Measurements from ENCODE around the gene SLC25A42.
A peak's percentile ranks its signal among the peaks of the same experiment; 100 is the strongest.
"Not testable (repeated sequence)": the region's sequence is repeated elsewhere in the genome, so short reads cannot be mapped to it uniquely, and the experiment has no call there.

The SLC25A42 gene

DNA sequence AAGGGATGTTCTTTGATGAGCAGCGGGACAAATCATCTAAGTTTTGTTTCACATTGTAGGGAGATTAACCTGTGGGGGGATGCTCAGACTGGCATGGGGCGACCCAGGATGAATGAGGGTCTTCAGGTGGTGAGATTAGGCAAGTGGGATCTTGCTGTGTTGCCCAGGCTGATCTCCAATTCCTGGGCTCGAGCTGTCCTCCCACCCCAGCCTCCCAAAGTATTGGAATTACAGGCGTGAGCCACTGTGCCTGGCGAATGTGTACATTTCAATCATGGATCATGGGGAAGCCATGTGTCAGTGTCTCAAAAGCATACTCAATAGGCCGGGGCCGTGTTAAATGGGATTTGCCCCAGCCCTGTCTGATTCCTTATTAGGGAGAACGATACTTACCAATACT, 8.1 kb downstream of the SLC25A42 start:
- no peak for DNase-seq

DNA sequence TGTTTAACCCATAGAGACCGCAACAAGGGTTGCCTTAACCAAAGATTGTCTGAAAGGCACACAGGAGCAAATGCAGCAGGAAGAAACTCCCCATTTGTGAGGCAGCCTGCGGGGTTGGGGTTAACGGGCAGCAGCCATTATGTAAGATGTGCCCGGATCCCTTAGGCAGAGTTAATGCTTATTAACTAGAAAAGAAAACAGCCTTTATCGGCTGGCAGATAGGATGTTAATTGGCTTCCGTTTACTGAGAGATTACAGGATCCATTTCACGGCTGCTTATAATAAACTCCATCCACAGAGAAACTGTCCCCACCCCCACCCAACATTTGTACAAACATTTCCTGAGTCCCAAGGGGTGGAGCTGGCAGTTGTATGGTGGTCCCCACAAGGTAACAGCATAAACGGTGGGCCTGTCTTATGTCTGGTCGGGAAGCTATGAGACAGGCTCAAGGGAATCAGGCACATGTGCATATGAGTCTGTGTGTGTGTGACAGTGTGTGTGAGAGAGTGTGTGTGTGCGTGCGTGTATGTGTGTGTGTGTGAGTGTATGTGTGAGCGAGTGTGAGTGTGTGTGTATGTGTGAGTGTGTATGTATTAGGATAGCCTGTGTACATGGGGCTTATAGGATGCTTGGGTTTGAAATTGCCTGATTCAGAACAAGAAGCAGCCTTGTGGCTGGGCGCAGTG, 10.5 kb downstream of the SLC25A42 start:
- DNase-seq = peak; percentile 96

DNA sequence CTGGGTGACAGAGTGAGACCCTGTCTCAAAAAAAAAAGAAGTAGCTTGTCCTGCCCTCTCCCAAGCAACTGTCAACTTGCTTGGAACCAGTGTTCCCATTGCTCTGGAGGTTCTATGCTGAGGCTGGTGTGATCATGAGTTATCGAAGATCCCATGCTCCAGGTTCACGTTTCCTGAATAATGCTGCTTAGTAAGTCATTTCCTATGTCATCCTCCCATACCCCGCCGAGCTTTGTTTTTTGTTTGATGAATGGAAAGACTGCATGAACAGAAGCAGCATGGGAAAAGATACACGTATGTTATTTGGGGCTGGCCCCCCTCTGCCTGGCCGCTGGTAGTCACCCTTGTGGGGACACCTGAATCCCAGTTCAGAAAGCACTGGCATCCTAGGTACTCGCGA, 11.3 kb downstream of the SLC25A42 start:
- DNase-seq = no peak

DNA sequence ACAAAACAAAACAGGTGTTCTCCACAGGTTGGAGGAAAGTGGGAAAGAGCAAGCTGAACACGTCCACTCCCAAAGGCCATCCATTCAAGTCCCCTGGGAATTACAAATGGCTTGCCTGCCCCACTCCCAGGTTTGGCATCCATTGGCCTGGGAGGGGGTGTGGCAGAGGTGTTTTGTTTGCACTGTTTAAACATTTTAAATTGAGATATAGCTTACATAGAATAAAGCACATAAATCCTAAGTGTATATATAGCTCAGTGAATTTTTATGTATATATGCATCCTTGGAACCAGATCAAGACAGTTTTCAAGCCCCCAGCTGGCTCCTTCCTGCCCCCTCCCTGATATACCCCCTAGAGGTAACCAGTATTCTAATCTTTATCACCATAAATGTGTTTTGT, 12.7 kb downstream of the SLC25A42 start:
- no peak for DNase-seq

DNA sequence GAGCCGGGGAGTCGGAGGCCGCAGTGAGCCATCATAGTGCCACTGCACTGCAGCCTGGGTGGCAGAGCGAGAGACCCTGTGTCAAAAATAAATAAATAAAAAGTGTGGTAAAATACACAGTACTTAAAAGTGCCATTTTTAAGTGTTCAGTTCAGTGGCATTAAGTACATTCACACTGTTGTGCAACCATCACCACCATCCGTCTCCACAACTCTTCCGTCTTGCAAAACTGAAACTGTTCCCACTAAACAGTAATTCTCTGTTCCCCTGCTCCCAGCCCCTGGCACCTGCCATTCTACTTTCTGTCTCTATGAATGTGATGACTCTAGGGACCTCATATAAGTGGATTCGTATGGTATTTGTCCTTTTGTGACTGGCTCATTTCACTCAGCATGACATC, 13.3 kb downstream of the SLC25A42 start:
- no peak for DNase-seq

DNA sequence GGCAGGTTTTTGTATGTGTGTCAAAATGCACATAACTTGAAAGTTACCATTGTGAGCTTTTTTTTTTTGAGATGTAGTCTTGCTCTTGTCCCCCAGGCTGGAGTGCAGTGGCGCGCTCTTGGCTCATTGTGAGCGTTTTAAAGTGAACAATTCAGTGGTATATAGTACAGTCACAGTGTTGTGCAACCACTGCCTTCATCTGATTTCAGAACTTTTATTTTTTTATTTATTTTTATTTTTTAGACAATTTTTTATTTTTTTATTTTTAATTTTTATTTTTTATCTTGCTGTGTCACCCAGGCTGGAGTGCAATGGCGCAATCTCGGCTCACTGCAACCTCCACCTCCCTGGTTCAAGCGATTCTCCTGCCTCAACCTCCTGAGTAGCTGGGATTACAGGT, 15.0 kb downstream of the SLC25A42 start:
- DNase-seq = no peak

DNA sequence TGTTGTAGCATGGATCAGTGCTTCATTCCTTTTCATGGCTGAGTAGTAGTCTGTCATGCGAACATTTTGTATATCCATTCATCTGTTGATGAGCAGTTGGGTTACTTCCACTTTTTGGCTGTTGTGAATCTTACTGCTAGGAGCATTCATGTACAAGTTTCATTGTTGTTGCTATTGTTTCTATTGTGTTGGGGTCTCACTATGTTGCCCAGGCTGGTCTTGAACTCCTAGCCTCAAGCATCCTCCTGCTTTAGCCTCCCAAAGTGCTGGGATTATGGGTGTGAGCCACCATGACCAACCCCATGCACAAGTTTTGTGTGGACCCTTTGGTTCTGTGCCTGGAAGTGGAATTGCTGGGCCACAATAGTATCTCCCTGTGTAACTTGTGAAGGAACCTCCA, 15.8 kb downstream of the SLC25A42 start:
- DNase-seq = no peak

DNA sequence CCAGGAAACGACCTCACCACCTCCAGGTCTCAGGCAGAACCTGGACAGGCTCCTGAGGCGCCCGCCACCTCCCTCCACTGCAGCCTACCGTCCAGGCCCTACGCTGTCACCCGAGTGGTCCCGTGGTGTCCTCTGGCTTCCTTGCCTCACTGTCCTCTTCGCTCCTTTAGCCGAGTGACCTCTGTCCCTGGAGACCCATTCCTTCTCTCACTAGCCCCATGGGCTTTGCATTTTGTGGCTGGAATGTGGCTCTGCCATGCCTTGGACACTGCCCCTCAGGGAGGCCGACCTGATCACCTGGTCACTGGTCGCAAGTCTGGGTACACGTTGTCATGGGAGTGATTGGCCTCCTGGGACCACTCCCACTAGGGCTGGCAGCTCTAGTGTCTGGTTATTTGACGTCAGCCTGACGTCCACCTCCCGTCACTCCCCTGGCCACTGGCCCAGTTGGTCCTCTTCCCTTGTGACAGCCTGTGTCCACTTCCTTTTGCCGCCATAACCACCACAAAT, 17.9 kb downstream of the SLC25A42 start:
- no peak for DNase-seq

DNA sequence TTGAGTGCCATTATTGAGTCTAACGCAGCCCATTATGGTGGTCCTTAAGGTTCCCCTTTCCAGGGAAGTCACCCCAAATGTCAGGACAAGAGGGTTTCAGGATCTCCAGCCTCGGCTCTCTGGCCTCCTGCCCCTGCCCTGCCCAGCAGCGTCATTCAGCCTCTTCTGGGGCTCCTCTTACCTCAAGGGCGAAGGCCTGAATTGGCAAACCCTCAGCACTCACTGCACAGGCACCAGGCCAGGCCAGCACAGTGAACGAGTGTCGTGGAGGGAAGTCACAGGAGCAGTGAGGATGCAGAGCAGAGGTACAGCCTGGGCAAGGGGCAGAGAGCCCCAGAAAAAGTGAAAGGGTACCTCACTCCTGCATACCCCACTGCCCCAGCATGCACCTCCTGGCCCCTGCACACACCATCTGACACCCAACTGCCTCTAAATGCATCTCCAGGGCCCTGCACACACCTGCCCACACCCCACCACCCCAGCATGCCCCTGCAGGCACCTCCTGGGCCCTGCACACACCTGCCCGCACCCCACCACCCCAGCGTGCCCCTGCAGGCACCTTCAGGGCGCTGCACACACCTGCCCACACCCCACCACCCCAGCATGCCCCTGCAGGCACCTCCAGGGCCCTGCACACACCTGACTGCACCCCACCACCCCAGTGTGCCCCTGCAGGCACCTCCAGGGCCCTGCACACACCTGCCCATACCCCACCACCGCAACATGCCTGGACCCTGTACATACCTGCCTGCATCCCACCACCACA, 19.8 kb downstream of the SLC25A42 start:
- DNase-seq = no peak

DNA sequence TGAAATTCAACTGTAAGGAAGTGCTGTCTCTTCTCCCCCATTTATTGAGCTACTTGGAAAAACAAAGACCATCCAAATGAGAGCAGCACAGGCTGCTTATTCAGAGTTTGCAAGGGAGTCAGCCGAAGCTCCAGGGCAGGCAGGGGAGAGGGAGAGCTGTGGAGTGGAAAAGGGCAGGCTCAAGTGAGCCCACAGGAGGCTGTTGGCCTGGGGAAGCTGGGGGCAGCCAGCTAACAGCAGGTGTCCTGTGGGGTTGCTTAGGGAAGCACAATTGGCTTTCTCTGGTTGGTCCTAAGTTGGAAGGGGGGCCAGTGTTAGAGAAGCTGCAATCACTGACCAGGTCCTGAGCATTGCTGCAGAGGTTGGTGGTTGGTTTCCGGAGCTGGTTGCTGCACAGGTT, 23.9 kb downstream of the SLC25A42 start:
- DNase-seq = no peak

DNA sequence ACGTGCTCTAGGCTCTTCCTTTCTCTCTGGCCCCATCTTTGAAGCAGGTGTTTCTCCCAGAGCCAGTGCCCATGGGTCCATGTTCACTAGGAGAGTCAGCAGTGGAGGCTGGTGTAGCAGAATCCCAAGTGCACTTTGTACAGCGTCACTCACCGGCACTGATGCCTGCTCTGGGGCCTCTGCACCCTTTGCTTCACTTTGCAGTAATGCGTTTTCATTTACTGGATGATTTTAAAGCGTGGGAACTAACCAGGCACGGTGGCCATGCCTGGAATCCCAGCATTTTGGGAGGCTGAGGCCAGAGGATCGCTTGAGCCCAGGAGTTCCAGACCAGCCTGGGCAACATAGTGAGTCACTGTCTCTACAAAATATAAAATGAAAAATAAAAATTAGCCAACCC, 30.7 kb downstream of the SLC25A42 start:
- DNase-seq = no peak

DNA sequence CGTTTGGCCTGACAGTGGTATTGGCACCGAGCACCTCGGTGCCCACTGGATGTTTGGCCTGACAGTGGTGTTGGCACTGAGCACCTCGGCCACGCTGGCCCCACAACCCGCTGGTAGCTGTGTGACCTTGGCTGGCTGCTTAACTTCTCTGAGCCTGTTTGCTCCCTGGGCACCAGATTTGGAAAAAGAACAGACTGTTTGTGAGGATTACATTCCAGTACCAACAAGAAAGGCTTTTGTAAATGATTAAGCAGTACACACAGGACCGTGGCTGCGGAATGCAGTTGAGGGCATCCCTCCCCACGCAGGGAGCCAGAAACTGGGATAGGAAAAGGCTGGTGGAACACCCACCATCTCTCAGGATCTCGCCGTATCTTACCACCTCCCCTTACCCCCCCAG, 31.9 kb downstream of the SLC25A42 start:
- no peak for DNase-seq

DNA sequence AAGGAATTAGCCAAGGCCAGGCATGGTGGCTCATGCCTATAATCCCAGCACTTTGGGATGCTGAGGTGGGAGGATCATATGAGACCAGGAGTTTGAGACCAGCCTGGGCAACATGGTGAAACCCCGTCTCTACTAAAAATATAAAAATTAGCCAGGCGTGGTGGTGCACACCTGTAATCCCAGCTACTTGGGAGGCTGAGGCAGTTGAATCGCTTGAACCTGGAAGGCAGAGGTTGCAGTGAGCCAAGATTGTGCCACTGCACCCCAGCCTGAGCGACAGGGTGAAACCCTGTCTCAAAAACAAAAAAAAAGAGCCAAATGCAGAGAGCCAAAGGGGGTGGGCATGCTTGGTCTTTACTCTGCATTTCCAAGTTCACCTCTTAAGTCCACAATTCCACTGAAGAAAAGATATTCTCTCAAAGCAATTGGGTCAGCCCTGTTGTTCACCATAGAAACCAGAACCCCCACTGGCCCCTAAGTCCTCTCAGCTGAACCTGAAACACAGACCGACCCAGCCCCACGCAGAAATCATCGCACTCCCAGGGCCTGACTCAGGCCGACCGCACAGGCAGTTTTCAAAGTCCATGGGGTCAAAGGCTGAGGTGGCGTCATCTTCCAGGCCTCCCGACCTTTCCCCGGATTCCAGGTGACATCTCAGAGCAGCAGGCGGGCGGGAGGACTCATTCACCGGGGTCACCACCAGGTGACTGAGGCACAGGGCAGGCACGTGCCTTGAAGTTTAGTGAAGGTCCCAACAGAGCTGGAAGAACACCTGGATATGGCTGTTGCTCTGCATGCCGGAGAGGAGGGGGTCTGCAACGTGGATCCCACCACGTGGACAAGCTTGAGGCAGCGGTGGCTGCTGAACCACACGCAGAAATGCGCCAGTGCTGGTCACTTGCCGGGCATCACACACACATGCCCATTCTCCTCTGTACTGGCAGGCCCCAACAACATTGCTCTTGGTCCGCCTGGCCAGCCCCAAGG, 33.1 kb downstream of the SLC25A42 start:
- no peak for DNase-seq

DNA sequence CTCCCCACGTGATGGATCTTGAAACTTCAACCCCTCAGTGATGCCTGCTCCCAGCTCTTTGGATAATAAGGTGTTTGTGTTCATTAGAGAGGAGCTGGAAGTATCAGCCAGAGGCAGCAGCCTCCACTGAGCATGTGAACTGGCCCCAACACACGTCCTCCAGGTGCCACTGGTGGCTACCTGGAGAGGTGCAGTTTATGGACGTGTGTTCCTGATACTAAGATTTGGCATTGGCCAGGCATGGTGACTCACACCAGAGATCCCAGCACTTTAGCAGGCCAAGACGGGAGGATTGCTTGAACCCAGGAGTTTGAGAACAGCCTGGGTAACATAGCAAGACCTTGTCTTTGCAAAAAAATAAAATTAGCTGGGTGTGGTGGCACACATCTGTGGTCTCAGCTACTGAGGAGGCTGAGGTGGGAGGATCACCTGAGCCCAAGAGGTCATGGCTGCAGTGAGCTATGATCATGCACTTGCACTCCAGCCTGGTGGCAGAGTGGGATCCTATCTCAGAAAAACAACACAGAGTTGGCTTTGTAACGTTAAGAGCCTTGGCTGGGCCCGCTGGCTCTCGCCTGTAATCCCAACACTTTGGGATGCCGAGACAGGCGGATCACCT, 34.4 kb downstream of the SLC25A42 start:
- no peak for DNase-seq

DNA sequence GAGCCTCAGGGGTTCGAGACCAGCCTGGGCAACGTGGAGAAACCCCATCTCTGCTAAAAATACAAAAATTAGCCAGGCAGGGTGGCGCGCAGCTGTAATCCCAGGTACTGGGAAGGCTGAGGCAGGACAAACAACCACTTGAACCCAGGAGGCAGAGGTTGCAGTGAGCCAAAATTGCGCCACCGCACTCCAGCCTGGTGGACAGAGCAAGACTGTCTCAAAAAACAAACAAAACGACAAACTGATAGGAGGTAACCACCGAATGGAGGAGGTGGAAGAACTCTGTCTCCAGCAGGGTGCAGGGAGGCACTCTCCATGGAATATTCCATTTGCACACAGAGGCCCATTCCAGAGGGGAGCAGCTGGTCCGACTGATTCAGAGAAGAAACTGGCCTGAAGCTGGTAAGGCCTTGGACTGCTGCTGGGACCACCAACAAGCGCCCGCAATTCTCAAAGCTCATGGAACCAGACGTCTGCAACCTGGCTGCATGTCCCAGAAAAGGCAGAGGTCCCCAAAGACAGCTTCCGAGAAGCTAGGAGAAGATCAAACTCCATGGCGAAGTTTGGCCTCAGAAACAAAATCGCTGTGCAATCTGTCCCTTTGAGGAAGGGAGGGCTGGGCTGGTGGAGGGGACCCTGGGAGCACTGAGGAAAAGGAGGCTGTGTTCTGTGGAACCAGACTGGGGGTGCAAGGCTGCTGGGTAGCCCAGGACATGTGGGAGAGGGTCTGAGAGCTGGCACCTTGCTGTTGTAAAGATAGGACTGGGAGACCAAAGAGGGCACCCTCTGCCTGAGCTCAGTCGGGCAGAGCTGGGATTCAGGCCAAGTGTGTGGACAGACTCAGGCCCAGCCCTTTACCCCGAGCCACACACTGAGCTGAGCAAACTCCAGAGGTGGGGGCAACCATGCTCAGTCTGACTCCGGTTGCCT, 35.2 kb downstream of the SLC25A42 start:
- no peak for DNase-seq

DNA sequence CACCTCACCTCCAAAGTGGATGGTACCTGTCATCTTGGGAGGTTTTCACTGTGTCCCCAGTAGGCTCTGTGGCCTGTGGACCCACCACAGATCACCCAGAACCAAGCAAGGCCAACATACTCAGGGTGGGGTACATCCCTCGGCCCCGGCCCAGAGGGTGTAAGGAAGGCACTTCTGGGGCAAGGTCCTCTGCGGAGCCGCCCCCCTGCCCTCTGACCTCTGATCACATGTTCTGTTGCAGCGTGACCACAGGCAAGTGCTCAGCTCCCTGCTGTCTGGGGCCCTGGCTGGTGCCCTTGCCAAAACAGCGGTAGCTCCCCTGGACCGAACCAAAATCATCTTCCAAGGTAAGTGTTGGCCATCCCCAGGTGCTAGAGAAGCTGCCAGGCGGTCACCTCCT, 37.7 kb downstream of the SLC25A42 start:
- DNase-seq = no peak

DNA sequence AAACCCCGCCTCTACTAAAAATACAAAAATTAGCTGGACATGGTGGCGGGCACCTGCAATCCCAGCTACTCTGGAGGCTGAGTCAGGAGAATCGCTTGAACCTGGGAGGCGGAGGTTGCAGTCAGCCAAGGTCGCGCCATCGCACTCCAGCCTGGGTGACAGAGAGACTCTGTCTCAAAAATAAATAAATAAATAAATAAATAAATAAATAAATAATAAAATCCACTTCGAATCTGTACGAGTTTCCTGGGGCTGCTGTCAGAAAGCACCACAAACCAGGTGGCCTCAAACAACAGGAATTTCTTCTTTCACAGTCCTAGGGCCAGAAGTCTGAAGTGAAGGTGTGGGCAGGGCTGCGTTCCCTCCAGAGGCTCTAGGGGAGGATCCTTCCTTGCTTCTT, 38.8 kb downstream of the SLC25A42 start:
- not testable (repeated sequence) for DNase-seq

DNA sequence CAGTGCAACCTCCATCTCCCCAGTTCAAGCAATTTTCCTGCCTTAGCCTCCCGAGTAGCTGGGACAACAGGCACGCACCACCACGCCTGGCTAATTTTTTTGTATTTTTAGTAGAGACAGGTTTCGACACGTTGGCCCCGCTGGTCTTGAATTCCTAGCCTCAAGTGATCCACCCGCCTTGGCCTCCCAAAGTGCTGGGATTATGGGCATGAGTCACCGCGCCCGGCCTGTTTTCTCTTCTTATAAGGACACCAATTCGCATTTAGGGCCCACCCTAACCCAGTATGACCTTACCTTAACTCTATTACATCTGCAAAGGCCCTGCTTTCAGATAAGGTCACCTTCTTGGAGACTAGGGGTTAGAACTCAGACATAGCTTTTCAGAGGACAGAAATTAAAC, 39.4 kb downstream of the SLC25A42 start:
- no peak for DNase-seq

DNA sequence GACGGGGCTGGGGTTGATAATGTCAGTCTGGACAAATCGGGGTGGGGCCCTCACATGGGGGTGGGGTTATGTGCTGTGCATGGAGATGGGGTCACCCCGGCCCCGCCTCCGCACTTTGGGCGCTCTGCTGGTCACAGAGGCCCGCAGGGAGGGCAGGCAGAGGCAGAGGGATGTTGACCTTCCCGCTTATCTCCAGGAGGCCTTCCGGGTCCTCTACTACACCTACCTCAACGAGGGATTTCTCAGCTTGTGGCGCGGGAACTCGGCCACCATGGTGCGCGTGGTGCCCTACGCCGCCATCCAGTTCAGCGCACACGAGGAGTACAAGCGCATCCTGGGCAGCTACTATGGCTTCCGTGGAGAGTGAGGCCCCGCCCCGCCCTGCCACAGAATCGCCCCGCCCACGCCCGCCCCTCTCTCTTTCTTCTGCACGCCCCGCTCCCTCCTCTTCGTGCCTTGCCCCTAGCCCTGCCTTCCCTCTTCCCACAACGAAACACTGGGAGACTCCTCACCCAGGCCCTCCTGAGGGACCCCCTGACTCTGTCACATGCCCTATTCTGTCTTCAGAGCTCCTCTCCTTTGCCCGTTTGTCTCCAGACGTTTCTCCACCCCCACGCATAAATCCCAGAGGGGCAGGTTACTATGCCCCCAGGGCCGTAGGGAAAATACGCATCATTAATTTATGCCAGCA, 41.7 kb downstream of the SLC25A42 start:
- peak; percentile 81 for DNase-seq

DNA sequence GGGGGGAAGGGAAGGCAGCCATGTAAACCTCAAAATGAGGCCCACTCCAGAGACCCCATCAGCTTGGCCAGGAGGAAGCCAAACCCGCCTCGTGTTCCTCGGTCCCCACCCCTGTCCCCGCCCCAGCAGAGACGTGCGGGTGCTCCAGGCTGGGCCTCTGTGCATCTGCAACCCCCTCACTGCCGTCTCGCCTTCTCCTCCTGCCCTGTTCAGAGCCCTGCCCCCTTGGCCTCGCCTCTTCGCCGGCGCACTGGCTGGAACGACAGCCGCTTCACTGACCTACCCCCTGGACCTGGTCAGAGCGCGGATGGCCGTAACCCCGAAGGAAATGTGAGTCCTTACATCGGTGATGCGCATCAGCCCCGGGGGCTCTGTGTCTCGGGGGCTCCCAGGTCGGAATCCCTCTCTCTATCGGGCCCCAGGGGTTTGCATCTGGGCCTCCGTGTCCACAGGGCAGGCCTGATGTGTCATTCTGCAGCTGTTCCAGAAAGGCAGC, 42.3 kb downstream of the SLC25A42 start:
- DNase-seq = no peak

DNA sequence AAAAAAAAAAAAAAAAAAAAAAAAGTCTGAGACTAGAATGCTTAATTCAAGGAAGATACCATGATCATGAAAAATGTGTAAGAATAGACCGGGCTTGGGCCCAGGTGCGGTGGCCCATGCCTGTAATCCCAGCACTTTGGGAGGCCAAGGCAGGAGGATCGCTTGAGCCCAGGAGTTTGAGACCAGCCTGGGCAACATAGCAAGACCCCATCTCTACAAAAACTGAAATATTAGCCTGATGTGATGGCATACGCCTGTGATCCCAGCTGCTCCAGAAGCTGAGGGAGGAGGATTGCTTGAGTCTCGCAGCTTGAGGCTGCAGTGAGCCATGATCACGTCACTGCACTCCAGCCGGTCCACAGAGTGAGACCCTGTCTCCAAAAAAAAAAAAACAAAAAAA, 43.1 kb downstream of the SLC25A42 start:
- DNase-seq = not testable (repeated sequence)

Data from NCI-H82 (cell line).